Subcutaneous abdominal adipose tissue (tissue), 5 donors: ENCODE data around the gene RASGRF1.
"Not testable (repeated sequence)": the region's sequence is repeated elsewhere in the genome, so short reads cannot be mapped to it uniquely, and the experiment has no call there.

Experiments used
- H3K27ac ChIP-seq: one replicate; pipeline ENCODE4 v1.7.0; 2013; ENCODE audit warnings: low read depth, mild to moderate bottlenecking, inconsistent platforms, low read length, moderate library complexity
- H3K27me3 ChIP-seq, 5 donors: one replicate each; pipeline ENCODE4 v1.7.0; 2013; ENCODE audit warnings: low read length in 5 of 5, inconsistent platforms in 1 of 5; ENCODE audit not compliant: control insufficient read depth in 5 of 5, insufficient read depth in 4 of 5
- H3K36me3 ChIP-seq, 5 donors: one replicate each; pipeline ENCODE4 v1.7.0; 2013; ENCODE audit warnings: low read length in 5 of 5; ENCODE audit not compliant: control insufficient read depth in 5 of 5, insufficient read depth in 5 of 5
- H3K4me1 ChIP-seq, 5 donors: one replicate each; pipeline ENCODE4 v1.7.0; 2013; ENCODE audit warnings: low read length in 5 of 5, mild to moderate bottlenecking in 3 of 5, moderate library complexity in 1 of 5; ENCODE audit not compliant: control insufficient read depth in 5 of 5, insufficient read depth in 5 of 5
- H3K4me3 ChIP-seq, 5 donors: one replicate each; pipeline ENCODE4 v1.7.0; 2013; ENCODE audit warnings: low read length in 5 of 5, low read depth in 1 of 5
- H3K9ac ChIP-seq, 5 donors: one replicate each; pipeline ENCODE4 v1.7.0; 2013; ENCODE audit warnings: low read length in 5 of 5, mild to moderate bottlenecking in 4 of 5, moderate library complexity in 3 of 5
- H3K9me3 ChIP-seq, 5 donors: one replicate each; pipeline ENCODE4 v1.7.0; 2013; ENCODE audit warnings: low read length in 5 of 5; ENCODE audit not compliant: control insufficient read depth in 5 of 5
- donor health status: healthy.
- donor health status: healthy.
- donor health status: healthy.
- donor health status: healthy.
- donor health status: healthy.

The RASGRF1 gene

DNA sequence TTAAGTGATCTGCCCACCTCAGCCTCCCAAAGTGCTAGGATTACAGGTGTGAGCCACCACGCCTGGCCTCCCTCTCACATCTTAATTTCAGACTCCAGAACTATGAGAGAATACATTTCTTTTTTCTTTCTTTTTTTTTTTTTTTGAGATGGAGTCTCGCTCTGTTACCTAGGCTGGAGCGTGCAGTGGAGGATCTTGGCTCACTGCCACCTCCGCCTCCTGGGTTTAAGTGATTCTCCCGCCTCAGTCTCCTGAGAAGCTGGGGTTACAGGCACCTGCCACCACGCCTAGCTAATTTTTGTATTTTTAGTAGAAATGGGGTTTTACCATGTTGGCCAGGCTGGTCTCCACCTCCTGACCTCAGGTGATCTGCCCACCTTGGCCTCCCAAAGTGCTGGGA is 95.4 kb downstream of the RASGRF1 start:
- H3K9ac ChIP-seq, H3K36me3 ChIP-seq, H3K9me3 ChIP-seq, H3K27ac ChIP-seq, H3K4me3 ChIP-seq: not testable (repeated sequence)
- H3K4me1 ChIP-seq = peaks cover 0 to 24% (median 8%) of the 10 kb centered on the region in 5 donors
- peaks cover 0 to 13% (median 0%) of the 10 kb centered on the region in 5 donors for H3K27me3 ChIP-seq

DNA sequence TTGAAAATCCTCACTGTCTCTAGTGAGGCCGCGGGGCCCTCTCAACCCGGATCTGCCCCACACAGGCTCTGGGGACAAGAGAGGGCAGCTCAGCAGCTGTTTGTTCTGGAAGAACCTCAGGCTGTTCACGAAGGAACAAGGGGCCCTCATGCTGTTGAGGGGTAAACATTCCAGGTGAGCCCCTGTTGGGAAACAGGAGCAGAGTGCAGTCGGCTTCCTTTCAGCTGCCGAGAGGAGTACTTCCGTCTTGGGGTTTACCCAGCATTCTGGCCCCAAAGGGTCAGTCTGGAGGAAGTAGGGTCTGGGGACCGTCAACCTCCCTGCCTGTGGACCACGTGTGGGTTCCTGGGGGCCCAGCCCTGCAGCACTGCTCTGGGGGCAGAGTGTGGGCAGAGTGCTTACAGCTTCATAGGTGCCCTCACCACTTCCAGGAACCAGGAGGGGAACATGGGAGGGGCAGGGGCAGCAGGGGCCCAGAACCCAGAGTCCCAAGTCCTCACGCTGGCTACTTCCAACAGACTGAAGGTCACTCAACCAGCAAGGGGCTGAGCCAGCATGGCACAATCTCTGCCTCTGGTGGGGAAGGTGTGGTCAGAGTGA is 96.5 kb downstream of the RASGRF1 start:
- Histone ChIP-seq H3K27me3 (peaks cover 0 to 13% (median 0%) of the 10 kb centered on the region in 5 donors), H3K4me3 (no peak overlapping the region), H3K4me1 (peaks cover 2 to 33% (median 9%) of the 10 kb centered on the region in 5 donors), H3K9ac (no peak overlapping the region), H3K36me3 (no peaks in the 10 kb centered on the region), H3K9me3 (no peaks in the 10 kb centered on the region), H3K27ac (no peak overlapping the region)

GRCh38 chr15:78993257-78993930 is 97.2 kb downstream of the RASGRF1 start:
- no peaks in the 10 kb centered on the region for H3K36me3 ChIP-seq
- peaks cover 3 to 38% (median 12%) of the 10 kb centered on the region in 5 donors for H3K4me1 ChIP-seq
- no peak overlapping the region for H3K4me3 ChIP-seq
- no peak overlapping the region for H3K9ac ChIP-seq
- no peaks in the 10 kb centered on the region for H3K9me3 ChIP-seq
- H3K27ac ChIP-seq = no peak overlapping the region
- peaks cover 0 to 13% (median 0%) of the 10 kb centered on the region in 5 donors for H3K27me3 ChIP-seq

DNA sequence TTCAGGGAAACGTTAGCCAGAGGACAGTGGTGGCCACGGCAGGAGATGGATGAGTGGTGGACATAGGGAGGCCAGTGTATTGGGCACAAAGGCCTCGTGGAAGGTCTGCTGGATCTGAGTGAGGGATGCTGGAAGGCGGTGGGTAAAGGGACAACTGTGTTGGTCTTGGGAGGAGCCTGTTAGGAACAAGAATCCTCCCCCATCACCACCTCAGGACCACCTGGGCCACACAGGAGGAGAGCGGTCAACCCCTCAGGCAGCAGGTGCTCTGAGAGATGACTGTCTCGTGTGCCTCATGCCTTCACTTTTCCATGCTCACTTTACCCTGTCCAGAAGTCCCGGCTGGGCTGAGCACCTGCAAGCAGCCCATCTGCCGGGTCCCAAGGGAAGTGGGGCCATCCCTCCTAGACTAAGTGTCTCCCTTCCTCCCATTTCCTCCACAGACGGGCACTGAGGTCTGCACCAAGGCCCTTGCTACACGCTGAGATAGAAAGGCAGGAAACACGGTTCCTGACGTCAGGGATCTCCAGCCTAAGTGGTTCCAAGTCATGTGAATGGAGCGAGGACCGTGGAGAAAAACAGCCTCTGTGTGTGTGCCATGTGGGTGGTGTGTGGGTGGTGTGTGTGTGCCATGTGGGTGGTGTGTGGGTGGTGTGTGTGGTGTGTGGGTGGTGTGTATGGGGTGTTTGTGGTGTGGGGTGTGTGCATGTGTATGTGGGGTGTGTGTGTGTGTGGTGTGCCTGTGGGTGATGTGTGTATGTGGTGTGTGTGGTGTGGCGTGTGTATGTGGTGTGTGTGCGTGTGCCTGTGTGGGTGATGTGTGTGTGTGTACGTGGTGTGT is 97.9 kb downstream of the RASGRF1 start:
- peaks cover 3 to 44% (median 12%) of the 10 kb centered on the region in 5 donors for H3K4me1 ChIP-seq
- no peak overlapping the region for H3K27ac ChIP-seq
- H3K27me3 ChIP-seq = peaks cover 0 to 13% (median 0%) of the 10 kb centered on the region in 5 donors
- H3K9me3 ChIP-seq = no peaks in the 10 kb centered on the region
- H3K36me3 ChIP-seq = no peaks in the 10 kb centered on the region
- H3K9ac ChIP-seq = no peak overlapping the region
- no peak overlapping the region for H3K4me3 ChIP-seq

DNA sequence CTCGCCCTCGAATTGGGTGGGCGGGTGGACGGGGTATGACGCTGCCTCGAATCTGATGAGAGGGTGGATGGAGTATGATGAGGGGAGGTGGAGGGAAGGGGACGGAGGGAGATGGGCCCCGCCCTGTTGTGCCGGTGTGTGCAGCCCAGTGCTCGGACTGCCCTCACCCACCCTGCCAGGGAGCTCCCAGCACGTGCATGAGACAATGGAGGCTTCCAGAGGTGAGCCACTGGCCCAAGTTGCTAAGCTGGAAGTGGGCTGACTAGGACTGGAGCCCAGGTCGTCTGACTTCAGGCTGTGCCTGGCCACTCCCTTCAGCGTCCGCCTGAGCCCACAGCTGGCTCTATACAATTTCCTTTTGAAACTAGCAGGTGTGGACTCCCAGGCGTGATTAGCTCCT is 98.7 kb downstream of the RASGRF1 start:
- Histone ChIP-seq H3K9me3 (no peaks in the 10 kb centered on the region), H3K9ac (no peak overlapping the region), H3K4me1 (peaks cover 3 to 44% (median 12%) of the 10 kb centered on the region in 5 donors), H3K36me3 (no peaks in the 10 kb centered on the region), H3K27me3 (peaks cover 0 to 13% (median 0%) of the 10 kb centered on the region in 5 donors), H3K4me3 (no peak overlapping the region), H3K27ac (no peak overlapping the region)

- Histone ChIP-seq H3K36me3 (no peaks in the 10 kb centered on the region), H3K9ac (no peak overlapping the region), H3K27me3 (peaks cover 0 to 13% (median 0%) of the 10 kb centered on the region in 5 donors), H3K27ac (no peak overlapping the region), H3K9me3 (no peaks in the 10 kb centered on the region), H3K4me3 (no peak overlapping the region), H3K4me1 (peaks cover 3 to 44% (median 12%) of the 10 kb centered on the region in 5 donors)
Observed at GRCh38 chr15:78991476-78991875, 99.1 kb downstream of the RASGRF1 start.

DNA sequence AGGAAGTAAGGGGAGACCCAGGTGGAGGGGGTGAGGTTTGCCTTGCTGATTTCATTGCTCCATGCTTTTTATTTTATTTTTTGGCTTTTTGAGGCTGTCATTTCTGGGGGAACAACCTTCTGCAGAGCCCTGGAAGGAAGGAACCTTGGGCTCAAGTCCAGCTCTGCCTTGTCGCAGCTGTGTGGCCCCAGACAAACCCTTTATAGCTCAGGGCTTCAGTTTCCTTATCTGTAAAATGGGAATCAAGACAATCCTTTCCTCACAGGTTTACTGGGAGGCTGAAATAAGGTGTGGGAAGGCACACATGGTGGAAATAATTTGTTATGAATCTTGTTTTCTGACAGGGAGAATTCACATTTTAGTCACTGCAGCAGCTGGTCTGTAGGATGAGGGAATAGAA is 100.3 kb downstream of the RASGRF1 start:
- Histone ChIP-seq H3K4me3 (no peak overlapping the region), H3K9me3 (no peaks in the 10 kb centered on the region), H3K4me1 (peaks cover 3 to 40% (median 12%) of the 10 kb centered on the region in 5 donors), H3K27ac (no peak overlapping the region), H3K9ac (no peak overlapping the region), H3K27me3 (peaks cover 0 to 13% (median 0%) of the 10 kb centered on the region in 5 donors), H3K36me3 (no peaks in the 10 kb centered on the region)

- H3K4me3 ChIP-seq = no peak overlapping the region
- H3K4me1 ChIP-seq = peaks cover 3 to 40% (median 12%) of the 10 kb centered on the region in 5 donors
- H3K27me3 ChIP-seq = peaks cover 0 to 13% (median 0%) of the 10 kb centered on the region in 5 donors
- no peak overlapping the region for H3K9ac ChIP-seq
- H3K9me3 ChIP-seq = no peaks in the 10 kb centered on the region
- no peak overlapping the region for H3K27ac ChIP-seq
- H3K36me3 ChIP-seq = no peaks in the 10 kb centered on the region
Observed at GRCh38 chr15:78989701-78990240, 100.8 kb downstream of the RASGRF1 start.

DNA sequence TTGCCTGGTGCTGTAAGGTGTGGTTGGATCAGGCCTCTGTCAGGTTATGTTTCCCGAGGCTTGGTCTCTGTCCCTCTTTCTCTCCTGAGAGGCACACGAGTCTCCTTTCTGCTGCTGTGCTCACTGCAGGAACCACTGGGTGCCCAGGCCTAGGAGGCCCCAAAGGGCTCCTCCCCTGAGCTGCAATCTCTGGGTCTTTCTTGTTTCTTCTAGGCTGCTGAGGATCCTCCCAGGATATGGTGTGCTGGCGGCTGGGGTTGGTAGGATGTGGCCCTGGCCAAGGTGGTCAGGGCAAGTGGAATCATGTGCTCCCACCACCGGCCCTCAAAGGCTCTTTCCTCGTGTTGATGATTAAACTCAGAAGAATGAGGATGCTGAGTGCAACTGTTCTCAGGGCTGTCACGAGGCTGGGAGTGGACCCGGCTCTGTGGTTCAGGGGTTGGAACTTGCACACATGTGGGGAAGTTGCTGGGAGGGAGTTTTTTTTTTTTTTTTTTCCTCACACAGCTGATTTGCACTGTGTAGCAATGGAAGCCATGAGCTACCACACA is 102.1 kb downstream of the RASGRF1 start:
- peak overlapping the region; percentile 18 for H3K27ac ChIP-seq
- H3K36me3 ChIP-seq = no peaks in the 10 kb centered on the region
- H3K4me3 ChIP-seq = no peak overlapping the region
- peaks cover 0 to 15% (median 0%) of the 10 kb centered on the region in 5 donors for H3K27me3 ChIP-seq
- no peaks in the 10 kb centered on the region for H3K9me3 ChIP-seq
- peaks cover 3 to 44% (median 16%) of the 10 kb centered on the region in 5 donors for H3K4me1 ChIP-seq
- no peak overlapping the region for H3K9ac ChIP-seq
